Hepatic stellate cell (primary cell): Measurements from ENCODE around the gene FOXP2.
"Not testable (repeated sequence)": the region's sequence is repeated elsewhere in the genome, so short reads cannot be mapped to it uniquely, and the experiment has no call there.

ENCODE experiments used
- DNase-seq: peaks from one replicate; pipeline ENCODE4 v3.0.0; 2011; ENCODE audit warnings: low spot score

Gene FOXP2

DNA sequence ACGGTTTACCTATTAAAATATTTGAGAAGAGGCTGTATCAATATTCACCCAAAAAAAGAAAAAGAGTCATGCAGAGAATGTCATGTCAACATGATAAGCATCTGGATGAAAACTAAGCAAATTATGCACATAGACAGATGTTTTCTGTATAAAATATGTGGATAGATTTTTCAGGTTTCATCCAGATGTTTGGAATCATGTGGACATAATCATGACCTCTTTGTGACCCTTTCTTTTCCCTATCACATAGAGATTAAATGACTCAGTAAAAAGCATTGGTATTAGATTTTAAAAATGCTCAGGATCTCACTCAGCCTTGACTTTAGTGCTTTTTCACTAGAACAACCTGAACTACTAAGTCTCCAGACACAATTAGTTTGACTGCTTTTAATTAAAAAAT is 90.0 kb downstream of the FOXP2 start:
- no peak for DNase-seq

DNA sequence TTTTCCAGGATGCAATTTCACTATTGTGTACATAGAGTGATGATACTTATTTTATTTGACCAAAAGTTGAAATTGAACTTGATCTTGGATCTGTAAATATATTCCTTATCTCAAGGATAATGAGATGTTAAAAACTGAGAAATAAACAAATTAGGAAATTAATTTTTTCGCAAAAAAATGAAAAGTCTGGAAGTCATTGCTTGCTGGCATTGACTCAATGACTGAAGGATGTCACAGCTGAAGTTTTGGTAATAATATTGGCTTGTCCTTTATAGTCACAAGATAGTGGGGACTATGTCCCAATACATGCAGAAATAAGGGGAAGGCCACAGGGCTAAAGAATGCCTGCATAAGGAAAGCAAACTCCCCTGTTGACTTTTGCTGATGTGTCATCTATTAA is 92.8 kb downstream of the FOXP2 start:
- DNase-seq = no peak

DNA sequence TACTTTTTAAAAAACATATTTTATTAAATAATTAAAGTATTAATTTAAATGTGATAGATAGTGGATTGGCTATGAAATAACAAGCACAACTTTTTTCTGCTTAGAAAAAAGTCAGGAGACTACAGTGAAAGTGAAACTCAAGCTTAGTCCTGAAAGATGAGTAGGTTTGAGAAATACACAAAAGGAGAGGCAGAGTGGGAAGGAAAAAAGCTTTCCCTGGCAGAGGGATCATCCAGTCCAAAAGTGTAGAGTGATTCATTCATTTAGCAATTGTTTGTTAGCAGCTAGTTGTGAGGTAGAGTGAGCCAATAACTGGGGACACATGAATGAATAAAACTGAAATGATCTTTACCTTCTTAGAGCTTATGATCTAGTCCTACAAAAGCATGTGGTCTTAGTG is 93.5 kb downstream of the FOXP2 start:
- no peak for DNase-seq

DNA sequence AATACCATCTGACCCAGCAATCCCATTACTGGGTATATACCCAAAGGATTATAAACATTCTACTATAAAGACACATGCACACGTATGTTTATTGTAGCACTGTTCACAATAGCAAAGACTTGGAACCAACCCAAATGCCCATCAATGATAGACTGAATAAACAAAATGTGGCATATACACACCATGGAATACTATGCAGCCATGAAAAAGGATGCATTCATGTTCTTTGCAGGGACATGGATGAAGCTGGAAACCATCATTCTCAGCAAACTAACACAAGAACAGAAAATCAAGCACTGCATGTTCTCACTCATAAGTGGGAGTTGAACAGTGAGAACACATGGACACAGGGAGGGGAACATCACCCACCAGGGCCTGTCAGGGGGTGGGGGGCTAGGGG is 96.2 kb downstream of the FOXP2 start:
- DNase-seq = not testable (repeated sequence)

DNA sequence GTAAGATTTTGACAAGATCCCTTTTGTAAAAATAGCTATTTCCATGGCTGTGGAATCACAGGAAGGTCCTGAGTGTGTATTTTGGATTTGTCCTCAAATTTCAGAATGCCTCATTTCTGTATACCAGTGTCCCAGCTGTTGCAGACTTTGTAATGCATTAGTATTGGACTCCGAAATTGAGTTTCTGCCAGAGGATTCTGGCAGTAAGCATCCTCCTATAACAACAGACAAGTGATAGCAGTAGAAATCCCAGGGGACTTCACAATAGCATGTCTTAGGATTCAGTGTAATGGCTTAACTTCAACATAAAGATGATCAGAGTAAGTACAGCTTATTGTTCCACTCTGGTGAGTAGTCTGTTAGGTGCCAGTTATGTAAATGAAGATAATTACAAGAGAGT is 104.6 kb downstream of the FOXP2 start:
- no peak for DNase-seq

DNA sequence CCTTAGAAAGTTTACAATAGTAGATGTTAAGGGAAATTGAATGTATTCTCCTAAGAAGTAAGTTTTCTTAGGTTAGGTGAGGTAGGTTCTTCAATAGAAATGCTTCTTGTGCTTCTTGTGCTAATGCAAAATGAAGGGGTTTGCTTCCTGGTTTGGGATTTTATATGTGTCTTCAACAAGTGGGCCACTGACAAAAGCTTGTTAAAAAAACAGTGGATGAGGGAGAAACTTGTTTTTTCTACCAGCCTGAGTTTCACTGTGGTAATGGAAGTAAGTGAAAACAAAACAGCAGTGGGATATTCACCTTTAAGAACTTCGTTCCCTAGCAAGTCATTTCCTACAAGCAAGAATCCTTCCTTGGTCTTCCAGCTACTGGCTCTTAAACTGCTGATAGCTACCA is 107.5 kb downstream of the FOXP2 start:
- DNase-seq = no peak

DNA sequence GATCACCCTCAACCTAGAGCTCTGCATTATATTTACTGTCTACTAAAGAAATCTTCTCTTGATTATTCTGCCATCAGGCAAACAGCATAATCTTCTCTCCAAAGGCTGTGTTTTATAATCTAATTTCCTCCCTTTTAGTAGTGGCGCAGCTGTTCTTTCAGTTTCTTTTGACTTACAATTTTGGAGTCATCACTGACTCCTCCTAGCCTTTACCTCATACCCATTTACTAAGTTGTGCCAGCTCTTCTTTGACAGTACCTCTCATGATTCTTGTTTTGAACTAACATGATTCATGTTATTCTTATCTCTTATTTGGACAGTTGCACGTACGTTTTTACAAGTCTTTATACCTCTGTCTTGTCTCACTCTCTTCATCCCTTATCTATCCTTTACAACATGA is 113.0 kb downstream of the FOXP2 start:
- DNase-seq = no peak

DNA sequence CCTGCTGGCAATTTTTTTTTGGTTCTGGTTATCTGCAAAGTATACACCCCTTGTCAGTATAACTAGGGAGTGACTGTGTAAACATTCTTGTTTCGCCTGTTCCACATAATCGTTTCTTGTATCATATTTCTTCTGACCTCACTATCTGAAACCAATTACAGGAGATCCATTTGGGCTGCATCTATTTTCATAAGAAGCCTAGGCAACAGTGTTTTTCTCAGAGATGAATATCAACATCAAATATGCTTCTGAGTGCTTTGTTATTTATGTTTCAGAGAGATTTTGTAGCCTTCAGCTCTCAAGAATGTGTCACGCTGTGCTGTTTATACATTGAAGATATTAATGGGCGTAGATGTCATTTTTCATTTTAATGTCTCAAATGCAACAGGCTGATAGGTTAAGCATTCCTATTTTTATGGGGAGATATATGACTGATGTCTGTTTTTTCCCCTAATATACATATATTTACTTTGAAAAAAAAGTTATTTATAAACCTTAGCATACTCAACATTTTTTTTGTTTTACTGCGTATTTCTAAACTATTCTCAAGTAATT is 115.5 kb downstream of the FOXP2 start:
- no peak for DNase-seq

DNA sequence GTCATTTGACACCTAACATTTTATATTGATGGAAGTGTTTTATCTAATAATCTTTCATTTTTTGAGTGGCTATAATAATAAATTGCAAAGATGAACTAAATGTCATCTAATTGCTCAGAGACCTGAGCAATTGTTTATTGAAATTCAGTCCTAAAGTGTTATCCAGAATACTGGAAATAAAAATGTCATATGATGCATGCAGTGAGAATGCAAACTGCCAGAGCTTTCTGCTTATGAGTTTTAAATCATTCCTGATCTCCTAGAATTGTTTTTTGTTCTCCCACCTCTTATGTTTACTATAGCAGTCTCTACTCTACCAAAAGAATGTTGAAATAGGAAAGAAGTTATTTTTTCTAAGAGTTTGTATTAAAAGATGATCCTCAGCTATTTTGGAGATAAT is 116.7 kb downstream of the FOXP2 start:
- no peak for DNase-seq

DNA sequence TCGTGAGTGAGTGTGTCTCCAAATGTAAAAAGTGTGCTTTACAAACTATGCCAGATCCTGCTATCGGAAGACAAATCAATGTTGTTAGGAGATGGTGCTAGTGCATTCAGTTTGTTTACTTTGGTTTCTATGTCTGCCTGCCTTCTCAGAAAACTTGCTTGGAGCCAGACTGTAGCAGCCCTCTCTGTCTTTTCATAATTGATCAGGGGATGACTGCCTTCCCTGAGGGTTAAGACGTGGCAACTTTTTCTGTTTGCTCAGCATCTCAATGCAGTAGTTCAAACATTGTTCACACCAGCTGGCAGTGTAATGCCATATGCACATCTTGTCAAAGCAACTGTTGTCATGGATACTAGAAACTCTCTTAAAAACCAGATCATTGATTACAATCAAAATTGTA is 118.5 kb downstream of the FOXP2 start:
- DNase-seq = no peak

DNA sequence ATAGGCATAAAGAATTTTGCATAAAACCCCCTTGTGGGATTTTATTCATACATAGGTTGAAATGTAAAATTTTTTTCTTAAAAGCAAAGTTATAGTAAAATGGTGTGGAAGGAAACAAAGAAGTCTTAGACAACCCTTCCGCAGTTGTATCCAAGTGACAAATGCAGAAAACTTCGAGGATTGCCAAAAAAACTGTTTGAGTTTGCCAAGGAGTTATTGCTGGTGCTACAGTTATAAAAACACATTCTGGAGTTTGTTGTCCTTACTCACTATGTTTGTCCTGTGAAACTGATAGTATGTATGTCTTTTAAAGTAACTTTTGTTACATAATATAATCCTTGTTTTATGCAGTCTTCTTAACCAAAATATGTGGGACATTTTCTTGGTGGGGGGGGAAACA is 120.3 kb downstream of the FOXP2 start:
- no peak for DNase-seq

DNA sequence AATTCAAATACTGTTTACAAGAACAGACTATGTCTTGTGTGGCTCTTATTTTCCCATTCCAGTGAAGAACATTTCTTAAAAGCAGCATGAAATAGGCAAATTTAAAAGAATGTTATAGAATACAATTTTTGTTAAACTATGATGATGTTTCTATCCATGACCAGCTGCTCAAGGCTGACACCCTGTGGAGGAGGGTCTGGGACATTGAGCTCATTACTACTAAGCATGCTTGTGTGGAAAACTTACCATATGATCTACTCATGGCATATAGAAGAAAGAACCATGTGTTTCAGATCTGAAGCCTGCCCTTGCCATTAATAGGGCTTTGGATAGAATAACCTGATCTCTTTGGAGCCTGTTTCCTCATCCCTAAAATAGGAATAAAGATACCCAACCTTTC is 125.0 kb downstream of the FOXP2 start:
- DNase-seq = no peak

DNA sequence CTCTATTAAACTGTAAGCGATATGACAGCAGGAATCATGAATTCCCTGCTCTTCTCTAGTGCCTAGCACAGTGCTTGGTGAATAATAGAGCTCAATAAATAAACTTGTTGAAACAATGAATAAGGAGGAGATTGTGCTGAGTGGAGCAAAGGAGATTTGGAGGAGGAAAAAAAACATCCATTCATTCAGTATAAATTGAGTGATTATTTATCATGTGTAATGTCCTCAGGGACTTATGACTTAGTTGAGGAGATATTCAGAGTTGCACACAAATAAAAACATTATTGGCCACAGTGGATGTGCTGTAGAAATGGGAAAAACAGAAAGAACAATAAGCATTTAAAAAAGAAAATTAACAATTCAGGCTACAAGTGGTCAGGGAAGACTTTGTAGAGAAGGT is 125.7 kb downstream of the FOXP2 start:
- DNase-seq = no peak

DNA sequence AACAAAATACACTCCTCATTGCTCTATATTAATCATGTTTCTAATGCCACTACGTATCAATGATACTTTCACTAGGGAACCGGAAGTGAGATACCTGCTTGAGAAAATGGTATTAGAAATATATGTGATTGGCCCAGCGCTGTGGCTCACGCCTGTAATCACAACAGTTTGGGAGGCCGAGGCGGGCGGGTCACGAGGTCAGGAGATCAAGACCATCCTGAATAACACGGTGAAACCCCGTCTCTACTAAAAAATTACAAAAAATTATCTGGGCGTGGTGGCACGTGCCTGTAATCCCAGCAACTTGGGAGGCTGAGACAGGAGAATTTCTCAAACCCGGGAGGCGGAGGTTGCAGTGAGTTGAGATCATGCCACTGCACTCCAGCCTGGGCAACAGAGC is 132.7 kb downstream of the FOXP2 start:
- not testable (repeated sequence) for DNase-seq

DNA sequence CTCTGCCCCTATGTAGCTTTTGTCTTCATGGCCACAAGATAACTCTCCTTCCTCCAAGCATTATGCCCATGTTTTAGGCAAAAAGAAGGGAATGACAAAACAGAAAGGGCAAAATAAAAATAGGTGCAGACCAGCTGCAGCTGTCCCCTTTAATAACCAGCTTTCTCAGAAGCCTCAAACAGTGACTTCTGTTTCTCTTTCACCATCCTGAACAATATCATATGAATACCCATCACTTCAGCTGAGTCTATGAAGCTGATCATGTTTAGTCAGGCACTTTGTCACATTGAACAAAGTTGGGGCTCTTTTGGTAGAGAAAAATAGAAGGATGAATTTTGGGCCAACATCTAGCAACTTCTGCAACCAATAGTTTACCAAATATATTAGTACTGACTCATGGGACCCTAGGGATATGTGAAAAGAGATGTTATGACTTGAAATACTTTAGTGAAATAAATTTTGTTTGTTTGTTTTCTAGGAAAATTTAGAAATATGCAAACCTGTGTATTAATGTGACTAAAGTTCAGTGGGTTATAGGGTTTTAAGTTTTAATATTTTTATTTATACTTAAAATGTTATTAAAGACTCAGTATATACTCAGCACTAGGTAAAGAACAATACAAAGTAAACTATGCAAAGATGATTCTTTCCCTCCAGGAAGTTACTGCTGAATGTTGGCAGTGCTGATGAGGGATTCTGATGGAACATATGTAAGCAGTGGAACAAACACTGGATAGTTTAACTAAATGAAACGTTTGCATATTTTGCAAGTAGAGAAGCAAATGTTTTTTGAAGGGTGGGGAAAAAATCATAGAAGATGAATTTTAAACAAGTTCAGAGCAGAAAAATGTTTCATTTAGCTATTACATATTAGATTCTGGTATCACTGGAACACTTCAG is 133.7 kb downstream of the FOXP2 start:
- DNase-seq = no peak

DNA sequence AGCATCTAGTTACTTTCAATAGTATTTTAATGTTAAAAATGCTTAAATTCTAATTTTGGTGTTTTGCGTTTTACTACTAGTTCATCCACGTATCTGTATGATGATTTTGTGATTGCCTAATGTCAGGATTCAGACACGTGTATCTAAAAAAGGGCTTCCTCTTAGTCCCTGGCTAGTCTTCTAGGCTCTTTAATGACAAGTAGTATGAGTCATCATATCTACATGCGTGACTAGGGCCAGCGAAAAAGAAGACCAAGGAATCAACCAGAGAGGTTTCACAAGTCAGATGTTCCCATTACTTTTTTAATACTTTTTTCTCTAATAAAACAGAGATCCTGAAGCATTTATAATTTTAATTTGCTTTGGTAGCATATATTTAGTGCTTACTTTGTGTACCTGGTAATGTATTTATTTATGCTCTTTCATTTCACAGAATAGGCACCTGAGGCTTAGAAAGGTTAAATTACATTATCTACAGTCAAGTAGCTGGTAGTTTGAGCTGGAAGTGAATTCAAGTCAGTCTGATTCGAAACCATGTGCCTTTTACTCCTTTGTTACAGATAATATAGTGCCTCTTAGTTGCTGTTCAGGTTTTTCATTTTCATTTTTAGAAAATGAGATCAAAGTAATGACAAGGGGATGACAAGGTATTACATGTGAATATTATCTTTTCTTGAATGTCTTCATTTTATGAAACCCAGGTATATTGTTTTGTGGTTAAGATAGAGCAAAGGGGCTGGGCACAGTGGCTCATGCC is 140.3 kb downstream of the FOXP2 start:
- DNase-seq = no peak

DNA sequence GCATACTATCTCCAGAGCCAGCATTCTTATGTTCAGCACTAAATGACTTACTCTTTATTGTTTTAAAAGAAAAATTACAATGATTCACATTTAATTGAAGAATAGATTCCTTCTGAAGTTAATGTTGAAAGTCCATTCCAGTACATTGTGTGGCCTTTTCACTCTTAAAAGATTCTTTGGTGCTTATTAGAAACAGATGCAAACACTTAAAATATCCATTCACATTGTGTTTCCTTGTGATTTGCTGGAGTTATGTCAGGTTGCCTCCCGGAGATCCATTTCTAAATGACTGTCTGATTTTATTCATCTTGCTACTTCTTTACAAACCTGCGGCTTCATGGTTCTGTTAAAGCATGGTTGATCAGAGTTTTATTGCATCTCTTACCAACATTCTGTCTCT is 152.8 kb downstream of the FOXP2 start:
- no peak for DNase-seq

DNA sequence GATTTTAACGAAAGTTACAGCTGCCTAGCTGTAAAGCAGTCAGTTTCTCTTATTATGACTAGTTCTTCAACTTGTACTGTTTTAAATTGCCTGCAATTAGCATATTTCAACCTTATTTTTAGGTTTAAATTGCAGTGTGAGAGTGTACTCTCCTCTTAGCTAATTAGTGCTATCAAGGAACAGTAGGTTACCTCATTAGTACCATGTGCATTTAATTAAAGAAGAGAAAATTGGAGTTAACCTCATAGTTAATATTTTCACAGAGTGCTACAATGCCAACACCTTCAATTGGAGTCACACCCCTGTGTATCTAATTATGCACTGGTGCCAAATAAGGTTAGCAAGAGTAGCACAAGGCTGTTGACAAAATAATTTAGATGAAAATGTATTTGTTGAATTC is 154.6 kb downstream of the FOXP2 start:
- DNase-seq = no peak

DNA sequence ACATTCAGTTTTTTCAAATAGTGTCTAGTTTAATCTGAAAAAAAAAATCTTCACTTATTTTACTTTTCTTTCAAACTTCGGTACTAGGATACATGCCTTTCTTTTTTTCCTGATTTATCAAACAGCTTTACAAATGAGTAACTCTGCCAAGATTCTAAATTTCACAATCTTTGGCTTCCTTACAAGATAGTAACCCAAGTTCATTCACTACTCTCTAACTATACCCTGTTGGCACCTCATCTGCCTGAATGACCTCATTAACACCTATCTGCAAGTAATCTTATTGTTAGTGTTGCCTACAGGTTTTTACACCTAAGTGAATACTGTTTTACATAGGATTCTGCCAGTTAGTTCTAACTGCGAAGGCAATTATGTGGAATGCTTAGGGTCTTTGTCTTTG is 159.8 kb downstream of the FOXP2 start:
- DNase-seq = no peak

DNA sequence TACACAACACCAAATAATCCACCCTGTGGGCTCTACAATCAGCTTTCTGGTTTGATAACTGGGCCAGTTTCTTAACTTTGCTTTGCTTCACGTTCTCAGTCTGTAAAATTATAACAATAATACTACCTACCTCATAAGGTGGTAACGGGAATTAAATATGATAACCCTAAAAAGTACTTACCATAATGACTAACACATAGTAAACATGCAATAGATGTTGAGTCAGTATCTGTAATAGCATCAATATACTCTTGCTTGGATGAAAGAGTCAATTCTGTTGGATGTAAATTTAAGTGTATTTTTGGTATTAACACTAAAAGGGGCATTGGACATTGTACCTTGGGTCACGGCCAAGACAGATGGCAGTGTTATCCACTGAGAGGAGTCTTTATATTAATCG is 160.5 kb downstream of the FOXP2 start:
- no peak for DNase-seq

DNA sequence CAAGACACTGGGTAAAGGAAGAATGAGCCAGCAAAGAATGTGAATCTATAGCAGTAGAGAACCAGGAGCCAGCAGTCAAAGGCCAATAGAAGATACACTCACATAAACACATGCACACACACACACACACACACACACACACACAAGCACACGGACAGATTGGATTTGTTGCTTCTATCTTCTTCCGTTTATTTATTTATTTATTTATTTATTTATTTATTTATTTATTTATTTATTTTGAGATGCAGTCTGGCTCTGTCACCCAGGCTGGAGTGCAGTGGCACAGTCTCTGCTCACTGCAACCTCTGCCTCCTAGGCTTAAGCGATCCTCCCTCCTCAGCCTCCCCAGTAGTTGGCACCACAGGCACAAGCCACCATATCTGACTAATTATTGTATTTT is 166.3 kb downstream of the FOXP2 start:
- DNase-seq = not testable (repeated sequence)

DNA sequence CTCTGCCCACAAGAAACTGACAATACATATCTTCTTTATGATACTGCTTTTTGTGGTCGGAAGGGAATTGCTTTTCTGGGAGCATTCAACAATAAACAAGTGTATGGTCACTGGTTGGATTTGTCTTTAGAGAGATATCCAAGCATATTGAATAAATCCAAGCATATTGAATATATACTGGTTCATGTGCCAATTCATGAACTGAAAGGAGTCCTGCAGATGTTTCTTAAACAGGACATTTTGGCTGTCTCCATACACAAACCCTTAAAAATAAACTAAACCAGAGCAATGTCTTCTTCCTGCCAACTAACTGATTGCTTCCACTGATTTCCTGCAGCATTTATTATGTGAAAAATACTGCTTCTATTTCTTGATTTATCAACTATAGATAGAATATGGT is 173.9 kb downstream of the FOXP2 start:
- no peak for DNase-seq

DNA sequence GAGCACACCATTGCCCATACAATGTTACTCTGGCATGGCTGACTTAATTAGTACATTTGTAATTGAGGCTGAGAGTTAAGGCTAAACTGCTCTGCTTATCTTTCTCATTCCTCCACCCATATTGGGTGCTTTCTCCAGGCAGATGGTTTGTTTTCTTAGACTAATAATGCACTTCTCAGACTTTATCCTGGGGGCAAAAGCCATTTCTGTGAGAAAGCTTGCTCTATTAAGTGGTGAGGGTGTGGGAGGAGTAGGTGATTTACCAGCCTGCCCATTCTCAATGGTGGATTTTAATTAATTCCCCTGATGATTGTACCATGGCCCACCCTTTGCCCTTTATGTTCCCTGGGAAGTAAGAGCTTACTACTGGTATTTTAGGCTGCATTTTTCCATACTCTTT is 174.8 kb downstream of the FOXP2 start:
- DNase-seq = no peak
